NT2/D1 (cell line): ENCODE data around the gene PPIL4.
"Not testable (repeated sequence)": the region's sequence is repeated elsewhere in the genome, so short reads cannot be mapped to it uniquely, and the experiment has no call there.

Experiments used
- SUZ12 ChIP-seq: IDR thresholded peaks from 2 replicates; pipeline ENCODE4 v1.6.1; 2011; ENCODE audit not compliant: insufficient read length, insufficient read depth; ENCODE audit errors: extremely low read depth
- ZNF274 ChIP-seq: IDR thresholded peaks from 2 replicates; pipeline ENCODE4 v1.6.1; 2011; ENCODE audit warnings: mild to moderate bottlenecking, low read depth, low read length

GRCh38 chr6:149460249-149460648 is 85.6 kb downstream of the PPIL4 start:
- not testable (repeated sequence) for TF ChIP-seq ZNF274, SUZ12
